ENCODE data around the gene DLGAP1. TPM values are rescaled to one million over a fixed set of nuclear protein-coding genes. Genes with fewer than 3 reads are reported as not detected.
A peak's percentile ranks its signal among the peaks of the same experiment; 100 is the strongest.

The DLGAP1 gene
- total and polyA plus RNA-seq, 2 of the 13 experiments (the other 11 are each of a cell fraction or from before 2014, with no cell fraction given), result 0.01 TPM; not detected in 1

- CTCF ChIA-PET (ENCODE audit: low intra/inter-chr PET ratio, low total read pairs), result no interaction called here
- Histone ChIP-seq H3K36me3 (replicated peaks in 1 of 2; ENCODE audit: control insufficient read depth in 1 of 2, insufficient read depth in 2 of 2, low read length in 2 of 2) (no peaks in the 10 kb centered on the region), H2AFZ (ENCODE audit: low read length) (no peak overlapping the region), H3K27ac (ENCODE audit: extremely low read length, insufficient read depth, low read length) (no peak overlapping the region), H3K4me3 (replicated peaks in 1 of 3; ENCODE audit: insufficient read depth in 1 of 3, low read depth in 2 of 3, low read length in 3 of 3) (no peak overlapping the region), H4K20me1 (ENCODE audit: insufficient read depth, low read length) (no peaks in the 10 kb centered on the region), H3K9ac (ENCODE audit: insufficient read depth, low read depth, low read length) (no peak overlapping the region), H3K79me2 (ENCODE audit: insufficient read depth, low read length) (no peaks in the 10 kb centered on the region), H3K9me3 (ENCODE audit: low read length) (no peaks in the 10 kb centered on the region), H3K4me1 (ENCODE audit: insufficient read depth, low read length) (peaks cover 49% of the 10 kb centered on the region), H3K27me3 (ENCODE audit: control insufficient read depth in 1 of 2, insufficient read depth in 2 of 2, low read length in 2 of 2) (no peaks in the 10 kb centered on the region; a peak in 1 of 5 replicates), H3K4me2 (ENCODE audit: low read depth, low read length) (no peak overlapping the region)
- FAIRE-seq, result no peak
- no TSS peak for BruUV-seq (replicated peaks)
- DNase-seq (ENCODE audit: low spot score), result peak; percentile 58
- intact Hi-C loops (cut with micrococcal nuclease; ENCODE audit: unreplicated experiment) (loop anchor here (2.0 kb wide), 1 partner anchor 16 kb away; no protein-coding TSS in a partner anchor), in situ Hi-C loops (cut with HindIII; ENCODE audit: extremely low pct_ligation_motif_present, low pct_unique_long_range_greater_than_20kb) (no loop called here)
- no peak for ATAC-seq
- 68% methylated on average over 3 of the region's 3 CpGs for WGBS (ENCODE audit: low lambda C conversion rate)
- POLR2A ChIA-PET, result interaction anchor here (0.6 to 2.5 kb wide), 3 partner anchors 10 to 28 kb away, joined by 4 to 14 read pairs (median 4); no protein-coding TSS in a partner anchor
- no peak for TF ChIP-seq ZNF704 (CRISPR knock-in tag; IDR thresholded peaks at IDR 0.05; ENCODE audit: borderline replicate concordance)
- TF ChIP-seq CEBPG (CRISPR knock-in tag; IDR thresholded peaks at IDR 0.05), result 0 out of 2 replicates have a peak, but pooled peaks have one; percentile 17
- no peak for TF ChIP-seq THAP11 (CRISPR knock-in tag; IDR thresholded peaks at IDR 0.05)
- TF ChIP-seq, protein P1, sequence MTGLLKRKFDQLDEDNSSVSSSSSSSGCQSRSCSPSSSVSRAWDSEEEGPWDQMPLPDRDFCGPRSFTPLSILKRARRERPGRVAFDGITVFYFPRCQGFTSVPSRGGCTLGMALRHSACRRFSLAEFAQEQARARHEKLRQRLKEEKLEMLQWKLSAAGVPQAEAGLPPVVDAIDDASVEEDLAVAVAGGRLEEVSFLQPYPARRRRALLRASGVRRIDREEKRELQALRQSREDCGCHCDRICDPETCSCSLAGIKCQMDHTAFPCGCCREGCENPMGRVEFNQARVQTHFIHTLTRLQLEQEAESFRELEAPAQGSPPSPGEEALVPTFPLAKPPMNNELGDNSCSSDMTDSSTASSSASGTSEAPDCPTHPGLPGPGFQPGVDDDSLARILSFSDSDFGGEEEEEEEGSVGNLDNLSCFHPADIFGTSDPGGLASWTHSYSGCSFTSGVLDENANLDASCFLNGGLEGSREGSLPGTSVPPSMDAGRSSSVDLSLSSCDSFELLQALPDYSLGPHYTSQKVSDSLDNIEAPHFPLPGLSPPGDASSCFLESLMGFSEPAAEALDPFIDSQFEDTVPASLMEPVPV (CRISPR knock-in tag; IDR thresholded peaks at IDR 0.05), result no peak
- TF ChIP-seq, protein P2, sequence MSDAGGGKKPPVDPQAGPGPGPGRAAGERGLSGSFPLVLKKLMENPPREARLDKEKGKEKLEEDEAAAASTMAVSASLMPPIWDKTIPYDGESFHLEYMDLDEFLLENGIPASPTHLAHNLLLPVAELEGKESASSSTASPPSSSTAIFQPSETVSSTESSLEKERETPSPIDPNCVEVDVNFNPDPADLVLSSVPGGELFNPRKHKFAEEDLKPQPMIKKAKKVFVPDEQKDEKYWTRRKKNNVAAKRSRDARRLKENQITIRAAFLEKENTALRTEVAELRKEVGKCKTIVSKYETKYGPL (CRISPR knock-in tag; IDR thresholded peaks at IDR 0.05), result no peak
- no peak for TF ChIP-seq ZNF672 (CRISPR knock-in tag; IDR thresholded peaks at IDR 0.05)
- no peak for TF ChIP-seq THAP7 (CRISPR knock-in tag; IDR thresholded peaks at IDR 0.05)
- TF ChIP-seq FOXA3 (CRISPR knock-in tag; IDR thresholded peaks at IDR 0.05), result peak; percentile 83
- TF ChIP-seq ARID5B (CRISPR knock-in tag; IDR thresholded peaks at IDR 0.05), result peak; percentile 65
- TF ChIP-seq ZNF644 (CRISPR knock-in tag; IDR thresholded peaks at IDR 0.05; ENCODE audit: low read depth), result peak; percentile 57; the same call in 1 of the 2 replicates
- TF ChIP-seq FOXA1 (IDR thresholded peaks at IDR 0.05), result no peak
- TF ChIP-seq FOXA1 (CRISPR knock-in tag; IDR thresholded peaks at IDR 0.05), result peak; percentile 76
- peak in 1 of 2 experiments; percentile 49; a peak in 2 of 4 replicates for TF ChIP-seq EP300 (IDR thresholded peaks at IDR 0.05; ENCODE audit: low read depth in 2 of 2, low read length in 2 of 2)
- TF ChIP-seq EP300 (CRISPR knock-in tag; IDR thresholded peaks at IDR 0.05; ENCODE audit: borderline replicate concordance), result no peak
Measured at GRCh38 chr18:3634250-3634939, 820.7 kb downstream of the DLGAP1 start.

Measured in HepG2 (cell line).